ENCODE data around the gene PI4K2A. TPM values are rescaled to one million over a fixed set of nuclear protein-coding genes. Genes with fewer than 3 reads are reported as not detected.

The PI4K2A gene
- total and polyA plus RNA-seq, 9 donors = 6.7 to 12.0 (median 9.8) TPM

DNA sequence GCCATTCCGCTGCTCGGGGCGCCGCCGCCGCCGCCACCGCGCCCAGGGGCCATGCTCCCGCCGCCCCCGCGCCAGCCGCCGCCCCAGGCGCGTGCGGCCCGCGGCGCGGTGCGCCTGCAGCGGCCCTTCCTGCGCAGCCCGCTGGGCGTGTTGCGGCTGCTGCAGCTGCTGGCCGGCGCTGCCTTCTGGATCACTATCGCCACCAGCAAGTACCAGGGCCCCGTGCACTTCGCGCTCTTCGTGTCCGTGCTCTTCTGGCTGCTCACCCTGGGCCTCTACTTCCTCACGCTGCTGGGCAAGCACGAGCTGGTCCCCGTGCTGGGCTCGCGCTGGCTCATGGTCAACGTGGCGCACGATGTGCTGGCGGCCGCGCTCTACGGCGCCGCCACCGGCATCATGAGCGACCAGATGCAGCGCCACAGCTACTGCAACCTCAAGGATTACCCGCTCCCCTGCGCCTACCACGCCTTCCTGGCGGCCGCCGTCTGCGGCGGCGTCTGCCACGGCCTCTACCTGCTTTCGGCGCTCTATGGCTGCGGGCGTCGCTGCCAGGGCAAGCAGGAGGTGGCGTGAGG, 73.4 kb downstream of the PI4K2A start:
- DNase-seq = peak; percentile 84
- H3K27me3 ChIP-seq (ENCODE audit: control insufficient read depth, insufficient read depth, low read length) = no peaks in the 10 kb centered on the region
- no peaks in the 10 kb centered on the region for H3K9me3 ChIP-seq (replicated peaks; ENCODE audit: control insufficient read depth, low read depth, low read length)
- H3K27ac ChIP-seq (ENCODE audit: low read length) = peak overlapping the region; percentile 89
- peak overlapping the region; percentile 67 for H3K4me3 ChIP-seq (ENCODE audit: low read length)
- H3K4me1 ChIP-seq (ENCODE audit: control insufficient read depth, insufficient read depth, low read length) = peaks cover 47% of the 10 kb centered on the region
- WGBS (ENCODE audit: insufficient coverage) = under 1% methylated on average over 69 of the region's 69 CpGs
- peaks cover 28% of the 10 kb centered on the region for H3K36me3 ChIP-seq (ENCODE audit: control insufficient read depth, insufficient read depth, low read length)

DNA sequence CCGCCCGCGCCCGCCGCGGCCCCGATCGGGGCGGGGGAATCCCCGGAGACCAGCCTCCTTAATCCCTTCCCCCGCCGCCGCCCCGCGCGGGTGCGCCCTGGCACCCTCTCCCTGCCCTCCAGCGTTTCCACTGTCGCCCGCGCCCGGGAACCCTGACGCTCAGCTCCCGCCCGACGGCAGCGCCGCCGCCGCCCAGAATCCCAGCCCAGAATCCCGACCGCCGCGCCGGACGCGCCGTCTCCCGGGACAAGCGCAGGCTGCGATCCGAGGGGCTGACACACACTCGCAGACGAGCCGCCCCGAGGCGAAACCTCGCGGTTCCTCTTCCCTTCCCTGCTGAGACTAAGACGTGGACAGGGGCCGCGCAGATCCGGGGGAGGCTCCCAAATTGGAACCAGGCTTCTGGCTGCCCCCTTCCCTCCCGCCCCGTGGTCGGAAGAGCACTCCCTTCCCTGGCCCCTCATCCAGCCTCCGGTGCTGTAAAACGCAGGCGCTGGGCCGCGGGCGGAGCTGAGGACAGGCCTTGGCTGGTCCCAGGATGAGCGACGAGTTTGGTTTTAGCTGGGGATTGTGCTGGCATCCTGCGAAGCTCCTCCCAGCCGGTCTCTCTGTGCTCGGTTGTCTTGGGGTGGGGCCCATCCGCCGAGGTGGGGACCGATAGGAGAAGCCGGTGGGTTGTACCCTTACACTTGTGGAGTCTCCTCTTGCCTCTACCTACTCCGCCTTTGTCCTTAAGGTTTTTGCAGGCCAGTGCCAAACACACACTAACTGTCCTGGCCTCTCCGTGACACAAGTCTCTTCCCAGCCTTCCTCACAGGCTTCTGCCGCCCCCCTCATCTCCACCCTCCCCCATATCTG, 74.2 kb downstream of the PI4K2A start:
- under 1% methylated on average over 63 of the region's 74 CpGs for WGBS (ENCODE audit: insufficient coverage)

DNA sequence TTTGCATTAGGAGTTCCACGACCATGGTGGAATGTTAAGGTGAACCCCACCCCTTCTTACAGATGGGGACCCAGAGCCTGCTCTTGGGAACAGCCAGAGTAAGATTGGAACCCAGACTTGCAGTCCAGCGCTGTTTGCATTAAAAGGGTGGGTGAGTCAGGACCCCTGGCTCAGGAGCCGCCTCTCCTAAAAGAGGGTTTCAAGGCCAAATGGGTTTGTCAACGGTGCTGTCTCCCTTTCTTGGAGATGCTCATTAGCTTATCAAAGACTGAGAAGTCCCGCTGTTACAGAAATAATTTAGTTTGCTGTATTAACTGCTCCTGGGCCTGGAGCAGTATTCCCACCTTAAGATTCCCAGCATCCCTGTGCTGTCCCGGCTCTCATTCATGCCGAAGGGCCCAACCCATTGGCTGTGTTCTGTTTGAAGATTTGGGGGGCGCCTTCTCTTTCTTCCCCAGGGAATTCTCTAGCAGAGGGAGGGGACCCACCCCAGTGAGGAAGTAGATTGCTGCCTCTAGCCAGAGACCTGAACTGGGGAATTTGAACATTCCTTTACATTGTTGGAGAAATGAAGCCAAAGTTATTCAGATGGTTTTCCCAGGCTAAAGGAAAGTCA, 74.9 kb downstream of the PI4K2A start:
- peaks cover 44% of the 10 kb centered on the region for H3K4me1 ChIP-seq (ENCODE audit: control insufficient read depth, insufficient read depth, low read length)
- H3K4me3 ChIP-seq (ENCODE audit: low read length) = peak overlapping the region; percentile 67
- H3K36me3 ChIP-seq (ENCODE audit: control insufficient read depth, insufficient read depth, low read length) = peaks cover 28% of the 10 kb centered on the region
- H3K27me3 ChIP-seq (ENCODE audit: control insufficient read depth, insufficient read depth, low read length) = no peaks in the 10 kb centered on the region
- peak overlapping the region; percentile 89 for H3K27ac ChIP-seq (ENCODE audit: low read length)
- H3K9me3 ChIP-seq (replicated peaks; ENCODE audit: control insufficient read depth, low read depth, low read length) = no peaks in the 10 kb centered on the region
- DNase-seq = no peak
- 12% methylated on average over 3 of the region's 8 CpGs for WGBS (ENCODE audit: insufficient coverage)

More for the DNA sequence above, 74.2 kb downstream of the PI4K2A start:
- Histone ChIP-seq H3K27me3 (ENCODE audit: control insufficient read depth, insufficient read depth, low read length) (no peaks in the 10 kb centered on the region), H3K27ac (ENCODE audit: low read length) (peak overlapping the region; percentile 89), H3K36me3 (ENCODE audit: control insufficient read depth, insufficient read depth, low read length) (peaks cover 28% of the 10 kb centered on the region), H3K4me1 (ENCODE audit: control insufficient read depth, insufficient read depth, low read length) (peaks cover 46% of the 10 kb centered on the region), H3K9me3 (replicated peaks; ENCODE audit: control insufficient read depth, low read depth, low read length) (no peaks in the 10 kb centered on the region), H3K4me3 (ENCODE audit: low read length) (peak overlapping the region; percentile 67)
- DNase-seq = peak; percentile 96

DNA sequence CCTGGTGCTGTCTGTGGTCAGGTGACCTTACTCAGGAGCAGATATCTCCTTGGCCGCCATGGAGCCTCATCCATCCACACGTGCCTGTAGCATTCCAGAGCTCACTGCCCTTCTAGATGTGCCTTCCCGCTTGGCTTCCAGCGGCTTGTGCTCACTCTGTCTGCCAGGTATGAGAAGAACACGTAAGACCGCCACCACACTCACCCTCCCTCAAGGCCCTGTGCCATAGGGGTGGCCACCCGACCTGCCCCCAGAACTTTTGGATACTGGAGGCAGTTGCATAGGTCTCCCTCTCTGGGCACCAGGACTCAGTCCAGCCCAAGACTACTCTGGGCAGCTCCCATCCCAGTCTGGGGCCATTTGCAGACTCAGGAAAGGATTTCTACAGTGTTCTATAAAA, 77.2 kb downstream of the PI4K2A start:
- Histone ChIP-seq H3K36me3 (ENCODE audit: control insufficient read depth, insufficient read depth, low read length) (peaks cover 28% of the 10 kb centered on the region), H3K27ac (ENCODE audit: low read length) (no peak overlapping the region), H3K4me3 (ENCODE audit: low read length) (no peak overlapping the region), H3K27me3 (ENCODE audit: control insufficient read depth, insufficient read depth, low read length) (no peaks in the 10 kb centered on the region), H3K9me3 (replicated peaks; ENCODE audit: control insufficient read depth, low read depth, low read length) (no peaks in the 10 kb centered on the region), H3K4me1 (ENCODE audit: control insufficient read depth, insufficient read depth, low read length) (peaks cover 41% of the 10 kb centered on the region)
- WGBS (ENCODE audit: insufficient coverage) = 82% methylated on average over 7 of the region's 7 CpGs
- no peak for DNase-seq

DNA sequence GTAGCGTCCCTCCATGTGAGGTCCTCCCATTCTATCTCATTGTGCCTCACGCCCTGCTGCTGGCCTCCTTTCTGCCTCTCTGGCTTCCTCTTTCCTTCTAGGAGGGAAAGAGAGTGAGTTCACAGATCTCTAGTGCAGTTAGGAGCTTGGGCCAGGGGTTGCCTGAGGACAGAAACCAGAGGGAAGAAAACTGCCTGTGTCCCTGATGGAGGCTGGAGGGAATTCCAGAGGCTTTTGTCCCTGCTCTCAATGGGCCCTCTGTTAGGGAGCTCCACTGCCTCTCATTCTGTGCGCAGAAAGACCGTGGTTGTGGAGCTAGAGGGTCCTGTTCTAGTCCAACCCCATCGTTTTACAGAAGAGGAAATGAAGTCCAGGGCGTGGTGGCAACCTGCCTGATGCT, 77.7 kb downstream of the PI4K2A start:
- Histone ChIP-seq H3K4me1 (ENCODE audit: control insufficient read depth, insufficient read depth, low read length) (peaks cover 36% of the 10 kb centered on the region), H3K27ac (ENCODE audit: low read length) (no peak overlapping the region), H3K9me3 (replicated peaks; ENCODE audit: control insufficient read depth, low read depth, low read length) (no peaks in the 10 kb centered on the region), H3K4me3 (ENCODE audit: low read length) (no peak overlapping the region), H3K36me3 (ENCODE audit: control insufficient read depth, insufficient read depth, low read length) (peaks cover 28% of the 10 kb centered on the region), H3K27me3 (ENCODE audit: control insufficient read depth, insufficient read depth, low read length) (no peaks in the 10 kb centered on the region)
- peak; percentile 38 for DNase-seq
- WGBS (ENCODE audit: insufficient coverage) = no CpG with 5 or more reads among the region's 6 CpGs

DNA sequence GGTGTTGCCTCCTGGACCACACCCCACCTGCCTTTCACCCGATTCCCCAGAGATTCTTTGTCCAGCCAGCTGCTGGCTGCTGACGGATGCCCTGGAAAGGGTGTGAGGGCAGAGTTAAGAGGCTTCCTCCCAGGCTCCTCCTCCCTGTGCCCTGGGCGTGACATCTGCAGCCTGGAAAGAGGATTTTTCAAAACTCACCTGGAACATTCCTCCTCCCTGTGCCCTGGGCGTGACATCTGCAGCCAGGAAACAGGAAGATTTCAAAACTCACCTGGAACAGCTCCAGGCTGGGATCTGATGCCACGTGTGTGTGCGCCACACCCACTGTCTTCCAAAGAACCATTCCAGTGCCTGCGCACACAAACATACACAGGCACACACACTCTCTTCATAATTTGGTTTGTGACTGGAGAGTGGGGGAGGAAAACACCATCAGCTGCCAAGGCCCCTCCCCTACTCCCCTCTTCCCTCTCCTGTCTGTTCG, 78.2 kb downstream of the PI4K2A start:
- no CpG with 5 or more reads among the region's 8 CpGs for WGBS (ENCODE audit: insufficient coverage)
- H3K9me3 ChIP-seq (replicated peaks; ENCODE audit: control insufficient read depth, low read depth, low read length) = no peaks in the 10 kb centered on the region
- H3K36me3 ChIP-seq (ENCODE audit: control insufficient read depth, insufficient read depth, low read length) = peaks cover 28% of the 10 kb centered on the region
- no peak overlapping the region for H3K4me3 ChIP-seq (ENCODE audit: low read length)
- H3K27ac ChIP-seq (ENCODE audit: low read length) = peak overlapping the region; percentile 42
- DNase-seq = peak; percentile 30
- no peaks in the 10 kb centered on the region for H3K27me3 ChIP-seq (ENCODE audit: control insufficient read depth, insufficient read depth, low read length)
- H3K4me1 ChIP-seq (ENCODE audit: control insufficient read depth, insufficient read depth, low read length) = peaks cover 34% of the 10 kb centered on the region

DNA sequence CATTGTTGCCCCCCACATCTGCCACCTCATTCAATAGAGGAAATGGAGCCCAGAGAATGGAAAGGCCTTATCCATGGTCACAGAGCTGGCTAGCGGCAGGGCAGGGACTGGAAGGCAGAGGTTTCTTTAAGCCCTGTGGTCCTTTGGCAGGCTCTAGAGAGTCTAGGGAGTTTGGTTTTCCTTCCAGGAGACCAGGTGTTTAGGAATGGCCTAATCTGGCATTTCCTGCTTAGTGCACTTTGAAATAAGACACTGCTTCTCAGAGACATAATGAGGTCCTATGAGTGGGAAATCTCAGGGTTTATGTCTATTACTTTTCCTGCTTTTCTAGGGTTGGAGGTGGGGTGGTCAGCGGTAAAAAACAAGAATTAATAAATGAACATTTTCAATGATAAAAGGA, 79.1 kb downstream of the PI4K2A start:
- 29% methylated on average over 1 of the region's 2 CpGs for WGBS (ENCODE audit: insufficient coverage)
- Histone ChIP-seq H3K36me3 (ENCODE audit: control insufficient read depth, insufficient read depth, low read length) (peaks cover 28% of the 10 kb centered on the region), H3K4me1 (ENCODE audit: control insufficient read depth, insufficient read depth, low read length) (peaks cover 34% of the 10 kb centered on the region), H3K4me3 (ENCODE audit: low read length) (no peak overlapping the region), H3K27me3 (ENCODE audit: control insufficient read depth, insufficient read depth, low read length) (no peaks in the 10 kb centered on the region), H3K9me3 (replicated peaks; ENCODE audit: control insufficient read depth, low read depth, low read length) (no peaks in the 10 kb centered on the region), H3K27ac (ENCODE audit: low read length) (peak overlapping the region; percentile 62)
- peak; percentile 46 for DNase-seq

DNA sequence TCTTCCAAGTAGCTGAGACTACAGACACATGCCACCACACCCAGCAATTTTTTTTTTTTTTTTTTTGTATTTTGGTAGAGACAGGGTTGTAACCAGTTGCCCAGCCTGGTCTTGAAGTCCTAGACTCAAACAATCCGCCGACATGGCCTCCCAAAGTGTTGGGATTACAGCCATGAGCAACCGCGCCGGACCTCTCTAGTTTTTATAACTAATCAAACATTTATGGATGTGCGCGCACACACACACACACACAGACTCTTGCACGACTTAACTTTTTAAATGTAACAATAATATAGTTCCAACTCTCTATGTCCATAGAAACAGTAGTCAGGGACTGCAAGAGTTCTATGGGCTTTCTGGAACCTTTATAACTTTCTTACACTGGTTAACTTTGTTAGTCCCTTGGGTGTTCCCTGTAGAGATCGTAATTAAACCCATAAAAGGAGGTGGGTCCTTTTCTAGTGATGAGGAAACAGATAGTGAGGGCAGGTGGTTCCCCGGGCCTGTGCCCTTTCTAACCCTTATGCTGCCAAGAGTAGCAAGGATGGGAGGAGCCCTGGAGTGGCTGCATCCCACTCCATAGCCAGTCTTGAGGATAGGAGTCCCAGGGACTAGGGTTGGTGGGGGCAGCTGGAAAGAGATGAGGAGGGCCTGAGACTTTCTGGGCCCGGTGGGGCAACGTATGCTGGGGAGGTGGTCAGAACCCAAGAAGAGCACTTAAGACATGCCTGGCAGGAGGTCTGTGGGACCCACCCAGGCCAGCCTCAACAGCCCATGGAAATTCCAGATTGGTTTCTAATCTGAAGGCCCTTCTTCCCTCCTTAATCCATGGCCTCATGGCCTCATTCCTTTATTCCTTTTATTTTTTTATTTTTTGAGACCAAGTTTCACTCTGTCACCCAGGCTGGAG, 81.7 kb downstream of the PI4K2A start:
- Histone ChIP-seq H3K27me3 (ENCODE audit: control insufficient read depth, insufficient read depth, low read length) (peaks cover 3% of the 10 kb centered on the region), H3K9me3 (replicated peaks; ENCODE audit: control insufficient read depth, low read depth, low read length) (peaks cover 2% of the 10 kb centered on the region), H3K4me3 (ENCODE audit: low read length) (no peak overlapping the region), H3K36me3 (ENCODE audit: control insufficient read depth, insufficient read depth, low read length) (peaks cover 17% of the 10 kb centered on the region), H3K27ac (ENCODE audit: low read length) (no peak overlapping the region), H3K4me1 (ENCODE audit: control insufficient read depth, insufficient read depth, low read length) (peaks cover 26% of the 10 kb centered on the region)
- DNase-seq = no peak
- 83% methylated on average over 3 of the region's 12 CpGs for WGBS (ENCODE audit: insufficient coverage)

DNA sequence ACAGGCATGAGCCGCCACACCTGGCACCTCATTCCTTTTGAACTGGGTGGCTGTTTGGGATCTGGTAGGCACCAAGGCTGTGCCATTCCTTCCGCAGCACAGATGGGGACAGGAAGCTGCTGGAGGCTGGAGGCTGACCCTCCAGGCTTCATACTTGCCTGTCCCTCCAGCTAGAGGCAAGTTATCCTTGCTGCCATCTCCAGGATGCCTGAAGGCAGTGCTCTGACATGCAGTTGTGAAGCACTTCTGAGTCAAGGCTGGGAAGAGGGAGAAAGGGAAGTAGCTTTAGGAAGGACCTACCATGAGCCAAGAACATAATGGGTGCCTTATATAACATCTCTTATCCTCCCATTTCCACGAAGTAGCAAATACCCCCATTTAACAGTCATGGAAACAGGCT, 82.5 kb downstream of the PI4K2A start:
- no peak overlapping the region for H3K27ac ChIP-seq (ENCODE audit: low read length)
- peaks cover 2% of the 10 kb centered on the region for H3K9me3 ChIP-seq (replicated peaks; ENCODE audit: control insufficient read depth, low read depth, low read length)
- no peak overlapping the region for H3K4me3 ChIP-seq (ENCODE audit: low read length)
- 70% methylated on average over 2 of the region's 3 CpGs for WGBS (ENCODE audit: insufficient coverage)
- H3K27me3 ChIP-seq (ENCODE audit: control insufficient read depth, insufficient read depth, low read length) = peaks cover 3% of the 10 kb centered on the region
- peaks cover 9% of the 10 kb centered on the region for H3K36me3 ChIP-seq (ENCODE audit: control insufficient read depth, insufficient read depth, low read length)
- peaks cover 21% of the 10 kb centered on the region for H3K4me1 ChIP-seq (ENCODE audit: control insufficient read depth, insufficient read depth, low read length)
- no peak for DNase-seq
